ENCODE data around the gene ADGRG3. TPM values are rescaled to one million over a fixed set of nuclear protein-coding genes. Genes with fewer than 3 reads are reported as not detected.

The ADGRG3 gene
- total and polyA plus RNA-seq, 9 of the 15 experiments (the other 6 are each of a cell fraction or from before 2014, with no cell fraction given): 0.09 to 0.52 (median 0.14) TPM; not detected in 3

GRCh38 chr16:57667526-57668262 lies 412 bp upstream of the ADGRG3 start (continued):
- peak; percentile 79; the same call in 1 of the 2 replicates for TF ChIP-seq ZBTB17 (CRISPR knock-in tag; IDR thresholded peaks at IDR 0.05)

- Histone ChIP-seq H3K4me1 (replicated peaks in 1 of 2; ENCODE audit: control insufficient read depth in 2 of 2, insufficient read depth in 2 of 2, low read length in 2 of 2) (peaks cover 24 to 35% of the 10 kb centered on the region in 2 experiments), H2AFZ (ENCODE audit: low read depth, low read length) (no peak overlapping the region), H4K20me1 (replicated peaks; ENCODE audit: control insufficient read depth, insufficient read depth, low read length) (no peaks in the 10 kb centered on the region), H3K36me3 (ENCODE audit: control insufficient read depth, insufficient read depth, low read length) (no peaks in the 10 kb centered on the region), H3K27me3 (ENCODE audit: control insufficient read depth in 2 of 2, insufficient read depth in 2 of 2, low read length in 2 of 2) (0 out of 5 replicates have a peak, but pooled peaks cover 0 to 5% of the 10 kb centered on the region in 2 experiments), H3K79me2 (ENCODE audit: control insufficient read depth, insufficient read depth, low read length) (no peaks in the 10 kb centered on the region), H3K9ac (ENCODE audit: insufficient read depth in 1 of 2, low read depth in 2 of 2, low read length in 2 of 2) (peak overlapping the region in 1 of 2 experiments; percentile 59; a peak in 2 of 4 replicates), H3K9me1 (ENCODE audit: control insufficient read depth, insufficient read depth, low read length) (peaks cover 3% of the 10 kb centered on the region), H3K27ac (ENCODE audit: extremely low read depth, low read depth, low read length) (no peak overlapping the region), H3K9me3 (replicated peaks; ENCODE audit: control insufficient read depth, insufficient read depth, low read depth, low read length) (no peaks in the 10 kb centered on the region), H3K4me3 (no peak overlapping the region), H3K4me2 (ENCODE audit: insufficient read depth, low read length) (no peak overlapping the region)
- BruUV-seq (replicated peaks): no TSS peak
- intact Hi-C loops (cut with micrococcal nuclease): loop anchor here (10.0 kb wide), 1 partner anchor 226 kb away; no protein-coding TSS in a partner anchor
- no peak for FAIRE-seq
- ATAC-seq: no peak
- DNase-seq (ENCODE audit: extremely low read depth in 1 of 4, low spot score in 3 of 4): no peak
- CTCF ChIA-PET (ENCODE audit: low intra/inter-chr PET ratio): no interaction called here
- 81% methylated on average over 17 of the region's 20 CpGs for WGBS (ENCODE audit: insufficient coverage, low coverage, missing lambda C conversion rate)
- TF ChIP-seq, protein P1, sequence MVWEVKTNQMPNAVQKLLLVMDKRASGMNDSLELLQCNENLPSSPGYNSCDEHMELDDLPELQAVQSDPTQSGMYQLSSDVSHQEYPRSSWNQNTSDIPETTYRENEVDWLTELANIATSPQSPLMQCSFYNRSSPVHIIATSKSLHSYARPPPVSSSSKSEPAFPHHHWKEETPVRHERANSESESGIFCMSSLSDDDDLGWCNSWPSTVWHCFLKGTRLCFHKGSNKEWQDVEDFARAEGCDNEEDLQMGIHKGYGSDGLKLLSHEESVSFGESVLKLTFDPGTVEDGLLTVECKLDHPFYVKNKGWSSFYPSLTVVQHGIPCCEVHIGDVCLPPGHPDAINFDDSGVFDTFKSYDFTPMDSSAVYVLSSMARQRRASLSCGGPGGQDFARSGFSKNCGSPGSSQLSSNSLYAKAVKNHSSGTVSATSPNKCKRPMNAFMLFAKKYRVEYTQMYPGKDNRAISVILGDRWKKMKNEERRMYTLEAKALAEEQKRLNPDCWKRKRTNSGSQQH (CRISPR knock-in tag; IDR thresholded peaks at IDR 0.05): no peak
- TF ChIP-seq POLR2AphosphoS5 (IDR thresholded peaks at IDR 0.05; ENCODE audit: control insufficient read depth, insufficient read depth, low read depth, low read length): no peak
- TF ChIP-seq ZFP36 (IDR thresholded peaks at IDR 0.05; ENCODE audit: low read depth, low read length, partially characterized antibody): no peak
- TF ChIP-seq DMBX1 (CRISPR knock-in tag; IDR thresholded peaks at IDR 0.05; ENCODE audit: borderline replicate concordance): no peak
- TF ChIP-seq ELF2 (CRISPR knock-in tag; IDR thresholded peaks at IDR 0.05): no peak
- peak; percentile 97 for TF ChIP-seq ZNF263 (CRISPR knock-in tag; IDR thresholded peaks at IDR 0.05; ENCODE audit: borderline replicate concordance)
- no peak for TF ChIP-seq NELFE (IDR thresholded peaks at IDR 0.05; ENCODE audit: insufficient read depth, insufficient read length)
- no peak for TF ChIP-seq EP400 (IDR thresholded peaks at IDR 0.05)
- POLR2A ChIA-PET: interaction anchor here (0.5 to 1.1 kb wide), 2 partner anchors 15 to 68 kb away, joined by 3 to 5 read pairs; no protein-coding TSS in a partner anchor
- in situ Hi-C loops (cut with MboI): loop anchor here (5.0 kb wide), 1 partner anchor 48 kb away; no protein-coding TSS in a partner anchor
Observed at GRCh38 chr16:57668630-57669475, 747 bp downstream of the ADGRG3 start.
